HK-2 (cell line): Measurements from ENCODE around the gene BCAS3.

ENCODE experiments used
- DNase-seq: peaks from one replicate; pipeline ENCODE4 v3.0.0-alpha.2; 2018; ENCODE audit not compliant: unreplicated experiment

BCAS3 gene

DNA sequence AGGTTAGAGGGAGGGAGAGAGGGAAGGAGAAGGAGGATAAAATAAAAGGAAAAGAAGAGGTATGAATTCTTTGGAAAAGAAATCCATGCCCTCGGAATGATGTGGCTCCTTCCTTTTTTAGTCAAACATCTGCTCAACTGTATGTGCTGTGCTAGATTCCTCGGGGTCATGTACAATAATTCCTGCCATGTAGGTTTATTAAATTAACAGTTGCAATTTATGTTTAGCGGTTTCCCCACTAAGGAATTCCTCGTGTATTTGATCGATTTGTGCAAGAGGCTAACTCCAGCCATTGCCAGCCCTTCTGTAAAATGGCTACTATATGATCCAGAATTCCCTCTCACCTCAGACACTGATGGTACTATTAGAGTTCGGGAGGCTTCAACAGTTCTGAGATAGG lies 639.0 kb downstream of the BCAS3 start:
- DNase-seq: no peak

DNA sequence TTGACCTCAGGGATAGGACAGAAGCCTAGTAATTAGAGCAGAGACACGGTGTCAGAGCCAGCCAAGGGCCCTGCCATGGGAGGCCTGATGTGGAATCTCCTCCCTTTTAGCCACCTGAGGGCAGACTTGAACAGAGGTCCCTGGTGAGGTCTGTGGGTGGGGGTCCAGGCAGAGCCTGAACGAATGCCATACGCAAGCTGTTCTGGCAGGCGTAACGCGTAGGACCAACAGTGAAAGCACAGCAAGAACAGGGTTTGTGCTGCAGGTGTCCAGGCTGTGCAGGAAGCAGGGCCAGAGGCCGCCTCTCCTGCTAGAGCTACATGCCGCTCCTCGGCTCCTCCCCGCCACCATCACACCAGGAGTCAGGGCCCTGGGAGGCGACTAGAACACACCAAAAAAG lies 640.1 kb downstream of the BCAS3 start:
- no peak for DNase-seq

DNA sequence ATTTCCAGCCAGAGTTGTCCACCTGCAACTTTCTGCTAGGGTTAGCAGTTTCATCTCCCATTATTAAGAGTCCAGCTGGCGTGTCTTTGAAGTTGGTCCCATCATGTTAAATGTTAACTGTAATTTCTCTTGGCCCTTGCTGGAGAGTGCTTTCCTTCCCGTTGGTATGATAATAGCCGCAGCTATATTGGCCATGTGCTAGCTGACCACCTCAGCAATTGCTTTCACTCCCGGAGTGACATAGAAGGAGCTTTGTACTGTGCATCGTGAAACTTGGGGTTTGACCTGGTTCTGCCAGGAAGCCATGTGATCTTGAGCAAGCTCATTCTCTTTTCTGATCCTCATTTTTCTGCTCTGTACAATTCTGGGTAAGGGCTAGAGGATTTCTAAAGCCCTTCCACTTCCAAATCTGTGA lies 641.0 kb downstream of the BCAS3 start:
- no peak for DNase-seq

DNA sequence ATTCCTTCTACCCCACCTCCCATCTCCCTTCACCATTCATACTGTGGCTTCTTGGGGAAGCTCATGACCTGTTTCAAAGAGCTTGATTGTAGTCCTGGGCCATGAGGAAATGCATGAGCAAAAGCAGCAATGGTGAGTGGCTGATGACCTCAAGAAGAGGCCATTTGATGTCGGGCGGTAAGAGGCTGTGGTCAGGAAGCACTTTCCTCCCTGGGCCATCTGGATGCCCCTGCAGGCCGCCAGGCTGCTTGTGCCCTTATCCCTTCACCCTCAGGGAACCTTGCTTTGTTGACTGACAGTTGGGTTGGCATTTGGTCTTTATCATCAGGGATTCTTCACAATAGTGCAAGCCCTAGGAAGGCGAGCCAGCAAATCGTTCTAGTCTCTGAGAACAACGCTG lies 643.7 kb downstream of the BCAS3 start:
- no peak for DNase-seq

DNA sequence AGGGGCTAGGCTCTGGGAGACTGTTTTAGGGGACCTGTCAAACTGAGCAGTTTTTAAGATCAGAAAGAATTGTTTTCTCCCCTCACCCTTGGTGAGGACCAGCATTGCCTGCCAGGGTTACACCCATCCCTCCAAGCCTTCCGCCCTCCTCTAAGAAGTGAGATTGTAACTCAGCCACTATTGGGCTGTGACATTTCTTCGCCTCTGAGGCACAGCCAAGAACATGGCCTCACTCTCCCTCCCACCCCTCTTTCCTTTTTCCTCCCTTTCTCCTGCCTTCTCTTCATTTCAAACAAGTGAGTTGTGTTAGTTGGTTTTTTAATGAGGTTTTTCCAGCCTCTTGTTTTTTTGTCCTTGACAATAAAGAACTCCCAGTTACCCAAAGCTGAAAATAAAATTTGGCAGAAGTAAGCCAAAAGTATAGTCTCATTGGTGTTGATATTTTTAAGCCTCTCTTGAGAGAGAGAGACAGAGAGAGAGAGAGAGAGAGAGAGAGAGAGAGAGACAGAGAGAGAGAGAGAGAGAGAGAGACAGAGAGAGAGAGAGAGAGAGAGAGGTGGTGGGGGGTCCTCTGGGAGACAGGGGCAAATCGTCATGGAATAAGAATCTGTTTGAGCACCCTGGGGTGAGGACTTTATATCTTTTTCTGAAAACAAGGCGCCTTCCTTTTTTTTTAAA lies 644.8 kb downstream of the BCAS3 start:
- no peak for DNase-seq

DNA sequence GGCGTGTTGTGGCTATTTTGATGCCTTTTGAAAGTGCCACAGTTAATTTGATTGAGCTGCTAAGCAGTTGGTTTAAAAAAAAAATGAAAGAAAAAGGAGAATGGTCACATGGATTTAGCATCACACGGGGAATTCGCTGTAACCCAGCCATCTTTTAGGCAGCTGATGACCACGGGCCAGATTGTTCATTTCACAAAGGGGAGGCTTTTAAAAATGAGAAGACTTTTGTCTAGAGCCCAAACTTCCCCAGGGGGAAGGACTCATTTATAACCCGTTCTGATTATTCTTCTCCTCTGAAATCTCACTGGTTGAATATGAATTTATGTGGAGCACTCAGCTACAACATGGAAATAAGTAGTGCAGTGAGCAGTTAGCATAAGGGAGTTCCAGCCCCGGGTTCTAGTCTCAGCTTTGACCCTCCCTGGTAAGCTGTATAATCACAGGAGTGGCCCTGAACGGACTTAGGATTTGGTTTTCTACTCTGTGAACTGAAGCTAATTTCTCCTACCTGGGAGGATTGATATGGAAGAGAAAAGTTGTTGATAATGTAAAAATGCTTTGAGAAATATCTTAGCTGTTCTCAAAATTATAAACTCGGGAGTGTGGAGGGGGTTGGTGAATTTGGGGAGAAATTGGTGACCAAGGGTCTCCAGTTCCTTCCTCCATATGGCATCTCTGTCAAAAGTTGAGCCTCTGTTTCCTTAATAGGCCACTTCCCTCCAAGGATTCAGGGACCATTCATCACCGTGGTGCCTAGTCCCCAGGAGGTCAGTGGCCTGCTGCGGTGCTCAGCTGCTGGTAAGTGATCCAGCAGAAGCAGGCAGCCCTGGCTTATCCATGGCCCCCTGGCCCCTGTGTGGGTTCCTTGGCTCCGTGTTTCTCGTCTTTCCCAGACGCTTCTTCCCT lies 645.6 kb downstream of the BCAS3 start:
- no peak for DNase-seq

DNA sequence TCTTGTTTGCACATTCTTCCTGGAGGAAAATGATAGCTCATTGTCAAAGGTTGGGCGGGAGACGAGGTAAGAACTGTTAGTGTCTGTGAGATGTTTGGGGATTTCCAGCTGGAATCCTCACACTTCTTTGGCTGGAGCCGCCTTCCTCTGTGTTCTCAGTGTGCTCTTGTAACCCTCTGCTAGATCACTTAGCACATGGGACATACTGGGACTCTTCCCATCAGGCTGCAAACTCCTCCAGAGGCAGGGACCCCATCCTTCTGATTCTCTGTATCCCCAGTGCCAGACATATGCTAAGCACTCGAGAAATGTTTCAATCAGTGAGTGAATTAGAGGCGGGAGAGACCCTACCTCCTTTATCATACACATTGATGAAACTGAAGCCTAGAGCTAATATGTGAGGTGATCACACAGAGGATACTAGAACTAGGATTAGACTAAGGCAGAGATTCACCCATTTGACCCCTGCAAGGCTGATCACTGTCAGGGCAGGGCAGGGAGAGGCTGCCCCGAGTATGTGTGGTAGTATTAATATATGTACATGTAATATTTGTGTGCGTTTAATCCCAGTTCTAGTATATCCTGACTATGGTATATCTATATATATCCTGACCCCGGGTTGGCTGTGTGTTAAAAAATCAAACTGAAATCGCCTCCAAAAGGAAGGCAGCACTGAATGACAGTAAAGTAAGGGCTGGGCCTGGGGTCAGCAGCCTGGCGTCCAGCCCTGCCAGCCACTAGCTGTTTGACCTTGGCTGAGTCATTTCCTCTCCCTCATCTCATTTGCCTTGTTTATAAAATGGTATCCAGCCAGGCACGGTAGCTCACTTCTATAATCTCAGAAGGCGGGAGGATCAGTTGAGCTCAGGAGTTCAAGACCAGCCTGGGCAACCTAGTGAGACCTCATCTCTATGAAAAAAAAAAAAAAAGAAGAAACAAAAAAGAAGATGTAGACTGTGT lies 646.5 kb downstream of the BCAS3 start:
- no peak for DNase-seq

DNA sequence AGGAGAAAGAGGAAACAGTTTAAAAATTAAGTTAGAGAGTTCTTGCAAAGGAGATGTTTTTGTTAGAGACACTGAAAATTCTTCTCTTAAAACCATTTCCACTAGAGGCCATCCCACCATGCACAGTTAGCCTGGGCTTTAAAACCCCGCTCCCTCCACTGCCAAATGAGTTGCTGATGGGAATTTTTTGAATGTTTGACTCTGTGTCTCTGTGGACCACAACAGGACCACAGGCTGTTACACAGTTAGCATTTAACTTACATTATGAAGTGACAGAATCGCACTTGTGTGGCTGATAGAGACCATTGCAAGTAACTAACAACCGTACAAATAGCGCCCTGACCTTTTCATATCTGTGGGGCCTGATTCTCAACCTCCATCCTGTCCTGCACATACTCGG lies 647.3 kb downstream of the BCAS3 start:
- DNase-seq: no peak

DNA sequence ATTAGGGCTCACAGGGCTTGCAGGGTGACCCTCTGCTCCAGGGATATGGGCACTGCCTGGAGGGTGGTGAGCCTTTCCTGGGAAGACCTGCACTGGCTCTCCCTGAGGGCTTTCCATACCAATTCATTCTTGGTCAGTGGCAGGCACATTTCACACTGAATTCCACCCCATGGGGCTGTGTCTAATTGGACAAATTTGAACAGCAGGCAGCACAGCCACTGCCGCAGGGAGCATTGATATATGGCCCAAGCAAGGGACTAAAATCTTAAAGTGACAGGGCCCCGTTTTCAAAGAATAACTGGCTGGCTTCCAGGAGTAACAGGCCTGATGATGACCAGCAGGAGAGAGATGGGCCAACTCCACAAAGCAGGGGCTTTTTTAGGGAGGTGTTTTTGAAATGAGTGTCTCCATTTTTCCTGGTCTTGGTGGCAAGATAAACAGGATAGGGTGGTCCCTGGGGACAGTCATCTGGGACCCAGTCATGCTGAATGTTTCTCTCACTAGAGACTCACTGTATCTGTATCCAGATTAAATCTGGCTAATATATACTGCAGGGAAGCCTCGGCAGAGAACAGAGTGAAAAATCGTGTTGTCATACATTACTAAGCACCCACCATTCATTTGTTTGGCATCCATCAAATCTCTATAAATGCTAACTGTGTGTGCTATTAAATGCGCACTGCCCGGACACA lies 647.9 kb downstream of the BCAS3 start:
- DNase-seq: no peak

DNA sequence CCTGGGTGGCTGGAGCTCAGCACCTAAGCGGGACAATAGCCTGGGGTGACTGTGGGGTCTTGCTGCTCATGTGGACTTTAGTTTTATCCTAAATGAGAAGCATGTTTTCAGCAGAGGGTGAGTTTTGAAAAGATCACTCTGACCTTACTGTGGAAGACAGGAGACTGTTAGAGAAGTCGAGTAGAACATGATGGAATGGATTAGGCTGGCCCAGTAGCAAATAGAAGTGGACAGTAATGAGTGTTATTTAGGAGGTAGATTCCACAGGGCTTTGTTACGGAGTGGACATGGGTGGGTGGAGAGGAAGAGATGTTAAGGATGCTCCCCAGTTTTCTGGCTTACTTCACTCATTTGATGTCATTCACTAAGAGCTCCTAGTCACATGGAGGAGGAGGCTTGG lies 648.7 kb downstream of the BCAS3 start:
- no peak for DNase-seq

DNA sequence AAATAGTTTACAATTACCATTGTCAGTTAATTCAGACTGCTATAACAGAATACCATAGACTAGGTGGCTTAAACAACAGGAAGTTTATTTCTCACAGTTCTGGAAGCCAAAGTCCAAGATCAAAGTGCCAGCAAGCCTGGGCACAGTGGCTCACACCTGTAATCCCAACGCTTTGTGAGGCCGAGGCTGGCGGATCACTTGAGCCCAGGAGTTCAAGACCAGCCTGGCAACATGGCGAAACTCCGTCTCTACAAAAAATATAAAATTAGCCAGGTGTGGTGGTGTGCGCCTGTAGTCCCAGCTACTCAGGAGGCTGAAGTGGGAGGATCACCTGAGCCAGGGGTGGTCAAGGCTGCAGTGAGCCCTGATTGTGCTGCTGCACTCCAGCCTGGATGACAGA lies 650.7 kb downstream of the BCAS3 start:
- no peak for DNase-seq

DNA sequence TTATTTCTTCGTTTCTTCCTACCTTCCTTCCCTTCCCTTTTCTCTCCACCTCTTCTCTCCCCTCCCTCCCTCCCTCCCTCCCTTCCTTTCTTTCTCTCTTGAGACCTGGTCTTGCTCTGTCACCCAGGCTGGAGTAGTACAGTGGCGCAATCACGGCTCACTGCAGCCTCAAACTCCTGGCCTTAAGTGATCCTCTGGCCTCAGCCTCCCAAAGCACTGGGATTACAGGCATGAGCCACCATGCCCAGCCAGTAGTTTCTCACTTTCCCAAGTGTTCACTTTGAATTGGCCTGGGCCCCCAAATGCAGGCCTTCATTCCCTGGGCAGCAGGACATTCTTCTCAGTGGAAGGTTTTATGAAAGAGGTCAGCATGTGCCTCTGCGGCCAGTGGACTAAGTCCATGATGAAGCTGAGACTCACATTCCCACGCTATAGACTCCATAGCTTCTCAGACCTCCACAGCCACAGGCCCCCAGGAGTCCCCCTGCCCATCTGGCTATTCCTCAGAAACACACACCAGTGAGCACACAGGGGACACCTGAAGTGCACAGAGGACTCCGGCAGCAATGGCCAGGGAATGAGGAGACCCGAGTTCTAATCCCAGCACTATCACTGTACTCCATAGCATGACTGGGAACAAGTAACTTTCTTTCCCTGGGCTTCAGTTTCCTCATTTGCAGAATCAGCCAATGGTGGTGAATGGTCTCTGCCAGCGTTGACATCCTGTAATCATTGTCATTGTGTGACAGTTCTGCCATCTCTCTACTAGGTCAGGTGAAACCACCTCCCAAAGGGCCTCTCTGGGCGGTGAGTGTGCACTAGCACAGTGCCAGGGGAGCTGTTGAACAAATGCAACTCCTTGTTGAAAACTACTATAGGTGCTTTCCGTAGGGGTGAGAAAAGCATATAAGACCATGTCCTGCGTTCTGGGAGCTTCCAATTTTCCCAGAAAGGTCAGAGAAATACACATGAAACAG lies 652.8 kb downstream of the BCAS3 start:
- no peak for DNase-seq

DNA sequence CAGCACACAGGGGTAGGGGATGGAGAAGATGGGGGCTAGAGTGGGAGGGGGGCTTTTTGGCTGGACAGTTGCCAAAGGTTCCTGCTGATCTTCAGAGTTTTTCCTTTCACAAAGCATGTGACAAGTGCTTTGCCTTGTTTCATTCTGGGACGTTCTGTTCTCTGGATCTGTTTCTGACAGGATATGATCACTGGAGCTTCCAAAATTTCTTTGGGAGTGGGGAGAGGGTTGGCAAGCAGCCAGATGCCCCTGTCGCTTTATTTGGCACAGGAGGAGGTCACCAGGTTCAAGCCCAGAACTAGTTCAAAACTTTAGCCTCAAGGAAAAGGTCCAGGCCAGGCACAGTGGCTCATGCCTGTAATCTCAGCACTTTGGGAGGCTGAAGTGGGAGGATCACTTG lies 653.5 kb downstream of the BCAS3 start:
- no peak for DNase-seq

DNA sequence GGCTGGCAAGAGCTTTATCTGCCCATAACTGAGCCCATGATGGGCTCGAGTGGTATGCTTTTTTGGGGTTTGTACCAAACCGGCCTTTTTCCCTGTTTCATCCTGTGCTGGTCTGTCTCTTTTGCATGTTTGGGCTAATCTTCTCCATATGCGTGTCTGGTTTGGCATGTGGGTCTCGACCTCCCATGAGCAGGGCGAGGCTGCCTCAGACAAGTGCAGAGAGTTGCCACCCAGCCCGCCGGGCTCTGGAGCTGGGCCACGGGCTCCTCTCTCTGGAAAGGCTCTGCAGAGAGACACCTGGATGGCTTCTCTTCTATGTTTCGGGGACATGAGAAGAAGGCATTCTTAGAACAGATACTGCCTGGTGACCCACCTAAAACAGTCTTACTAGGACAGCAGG lies 654.2 kb downstream of the BCAS3 start:
- DNase-seq: no peak

DNA sequence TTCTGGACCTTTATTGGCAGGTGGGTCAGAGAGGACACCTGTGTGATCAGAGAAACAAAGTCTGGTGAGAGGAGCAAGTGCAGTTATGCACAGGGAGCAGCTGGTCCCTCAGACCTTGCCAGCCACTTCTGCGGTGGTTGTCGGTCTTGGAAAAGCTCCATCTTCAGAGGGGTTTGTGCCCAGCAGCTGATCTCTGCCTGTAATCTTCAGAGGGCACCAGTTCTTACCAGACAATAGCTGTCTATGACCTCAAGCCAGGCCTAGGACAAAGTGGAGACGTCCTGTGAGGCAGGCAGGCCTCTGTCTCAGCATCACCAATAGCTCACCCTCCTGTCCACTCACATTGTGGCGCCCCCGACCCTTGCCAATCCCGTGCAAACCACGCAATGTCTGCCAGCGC lies 655.5 kb downstream of the BCAS3 start:
- no peak for DNase-seq

DNA sequence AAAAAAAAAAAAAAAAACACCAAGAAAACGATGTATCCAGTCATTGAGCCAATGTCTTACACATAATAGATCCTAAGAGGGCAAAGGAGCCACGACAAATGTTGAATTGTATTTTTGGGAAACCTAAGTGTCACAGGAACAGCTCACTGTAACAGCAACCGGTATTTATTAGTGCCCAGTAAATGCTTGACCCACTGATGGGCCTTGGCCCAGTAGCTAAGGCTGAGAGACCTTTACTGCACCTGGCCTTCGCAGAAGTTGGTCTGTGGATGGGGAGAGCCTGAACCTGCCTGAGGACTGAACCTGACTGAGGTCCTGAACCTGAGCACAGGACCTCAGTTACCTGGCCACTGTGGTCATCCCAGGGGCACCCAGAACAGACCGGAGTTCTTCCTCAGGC lies 657.0 kb downstream of the BCAS3 start:
- DNase-seq: no peak

DNA sequence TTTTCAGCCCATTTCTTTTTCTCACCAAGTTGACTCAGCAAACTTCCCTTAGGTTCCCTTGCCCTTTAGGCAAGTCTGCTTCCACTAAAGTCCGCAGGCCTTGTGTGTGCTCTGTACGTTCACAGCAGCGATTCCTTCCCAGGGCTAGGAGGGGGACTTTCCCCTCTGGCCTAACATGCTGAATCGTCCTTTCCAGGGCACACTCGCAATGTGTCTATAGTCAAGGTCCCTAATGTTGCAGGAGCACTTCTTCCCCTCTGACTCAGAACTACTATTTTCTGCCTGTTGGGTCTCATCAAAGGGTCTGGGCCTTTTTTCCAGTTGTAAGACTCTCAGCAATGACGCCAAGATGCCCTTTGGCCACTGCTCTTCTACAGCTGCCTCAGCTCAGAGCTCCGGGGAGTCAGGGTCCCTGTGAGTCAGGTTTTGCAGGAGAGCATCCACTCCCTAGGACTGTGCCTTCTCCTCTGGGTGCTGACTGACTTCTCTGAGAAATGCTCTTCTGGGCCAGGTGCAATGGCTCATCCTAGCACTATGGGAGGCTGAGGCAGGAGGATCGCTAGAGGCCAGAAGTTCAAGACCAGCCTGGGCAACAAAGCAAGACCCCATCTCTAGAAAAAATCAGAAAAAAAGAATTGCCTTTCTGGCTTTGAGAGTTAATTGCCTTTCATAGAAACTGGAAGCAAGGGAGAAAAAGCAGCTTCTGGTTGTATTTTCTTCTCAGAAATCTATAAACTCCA lies 657.6 kb downstream of the BCAS3 start:
- peak; percentile 20 for DNase-seq

DNA sequence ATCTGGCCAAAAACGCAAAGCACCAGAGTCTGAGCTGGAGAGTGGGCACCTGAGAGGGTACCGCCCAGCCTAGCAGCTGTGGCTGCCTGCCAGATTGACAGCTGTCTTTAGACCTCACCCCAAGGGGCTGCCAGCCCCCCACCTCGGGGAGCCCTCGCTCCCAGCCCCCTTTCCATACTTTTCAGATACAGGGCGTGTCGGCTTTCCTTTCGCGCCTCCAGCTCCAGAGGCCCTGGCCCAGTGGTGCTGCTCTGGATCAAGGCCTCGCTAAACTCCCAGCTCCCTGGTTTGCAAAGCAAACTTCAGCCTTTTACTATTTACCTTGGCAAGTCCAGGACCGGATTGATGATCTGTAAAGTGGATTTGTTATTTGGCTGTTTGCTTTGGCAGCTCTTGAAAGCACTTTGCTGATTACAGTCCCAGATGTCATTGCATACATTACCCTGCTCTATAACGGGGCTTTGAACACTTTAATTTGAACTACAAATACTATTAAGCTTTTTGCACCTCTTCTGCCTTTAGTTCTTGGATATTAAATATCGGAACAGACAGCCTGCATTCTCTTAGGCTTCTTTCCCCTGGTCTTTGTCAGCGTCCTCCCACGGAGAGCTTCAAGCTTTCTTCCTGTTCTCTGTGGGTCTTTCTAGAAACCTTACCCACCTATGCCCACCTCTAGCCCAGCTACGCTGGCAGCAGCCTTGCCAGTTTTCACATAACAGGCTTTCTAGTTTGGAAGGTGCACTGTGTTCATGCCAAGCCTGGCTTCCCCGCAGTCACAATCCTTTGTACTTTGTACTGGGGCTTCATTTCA lies 658.4 kb downstream of the BCAS3 start:
- no peak for DNase-seq

DNA sequence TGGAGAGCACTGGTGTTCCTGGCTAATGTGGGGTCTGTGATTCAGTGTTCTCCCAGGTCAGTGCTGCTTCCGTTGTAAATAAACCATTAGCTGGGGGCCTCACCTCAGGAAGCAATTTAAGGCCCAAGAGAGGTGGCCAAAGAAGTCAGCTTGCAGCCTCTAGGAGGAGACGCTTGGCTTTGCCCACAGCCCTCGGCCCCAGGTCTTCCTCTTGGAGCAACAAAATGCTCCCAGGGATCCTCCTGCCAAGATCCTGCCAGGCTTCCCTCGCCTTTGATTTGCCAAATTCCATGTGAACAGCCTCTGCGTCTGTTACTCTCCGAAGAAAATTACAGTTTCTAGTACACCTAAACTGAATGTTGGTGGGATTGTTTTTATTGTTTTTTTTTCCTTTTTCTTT lies 659.6 kb downstream of the BCAS3 start:
- no peak for DNase-seq
